ENCODE results near the gene ZC3H6.
"Not testable (repeated sequence)": the region's sequence is repeated elsewhere in the genome, so short reads cannot be mapped to it uniquely, and the experiment has no call there.

Gene ZC3H6

DNA sequence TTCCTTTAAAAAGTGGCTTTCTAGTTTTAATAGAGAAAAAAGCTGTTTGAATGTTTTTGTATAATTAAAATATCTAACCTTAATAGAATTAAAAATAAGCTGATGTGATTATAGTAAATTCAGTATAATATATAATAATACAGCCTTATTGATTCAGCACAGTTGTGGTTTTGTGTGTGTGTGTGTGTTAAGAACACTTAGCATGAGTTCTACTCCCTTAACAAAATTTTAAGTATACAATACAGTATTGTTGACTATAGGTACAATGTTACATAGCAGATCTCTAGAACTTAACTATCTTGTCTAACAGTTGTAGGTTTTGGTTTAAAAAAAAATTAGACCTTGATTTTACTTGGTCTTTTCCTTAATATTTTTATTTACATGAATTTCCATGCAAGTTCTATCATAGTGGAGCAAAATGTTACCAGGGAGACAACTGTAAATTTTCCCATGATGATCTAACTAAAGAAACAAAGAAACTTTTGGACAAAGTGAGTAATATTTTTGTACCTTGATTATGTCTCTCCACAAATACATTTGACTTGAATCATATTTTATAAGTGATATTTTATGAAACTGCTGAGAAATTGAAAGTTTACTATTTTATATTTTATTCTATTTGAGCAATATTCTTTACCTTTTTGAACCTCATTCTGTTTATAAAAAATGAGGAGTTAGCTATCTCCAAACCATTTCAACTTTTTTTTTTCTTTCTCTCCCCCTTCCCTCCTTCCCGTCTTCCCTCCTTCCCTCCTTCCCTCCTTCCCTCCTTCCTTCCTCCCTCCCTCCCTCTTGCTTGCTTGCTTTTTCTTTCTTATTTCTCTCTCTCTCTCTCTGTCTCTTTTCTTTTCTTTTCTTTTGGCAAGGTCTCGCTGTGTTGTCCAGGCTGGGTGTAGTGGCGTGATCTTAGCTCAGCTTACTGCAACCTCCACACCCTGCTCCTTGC, 46.3 kb downstream of the ZC3H6 start:
- DNase-seq (ENCODE audit: low spot score): no peak

- DNase-seq (ENCODE audit: low spot score): no peak
Measured at GRCh38 chr2:112322919-112323318, 47.5 kb downstream of the ZC3H6 start.

GRCh38 chr2:112332123-112332696, 56.8 kb downstream of the ZC3H6 start:
- no peak for DNase-seq (ENCODE audit: low spot score)

DNA sequence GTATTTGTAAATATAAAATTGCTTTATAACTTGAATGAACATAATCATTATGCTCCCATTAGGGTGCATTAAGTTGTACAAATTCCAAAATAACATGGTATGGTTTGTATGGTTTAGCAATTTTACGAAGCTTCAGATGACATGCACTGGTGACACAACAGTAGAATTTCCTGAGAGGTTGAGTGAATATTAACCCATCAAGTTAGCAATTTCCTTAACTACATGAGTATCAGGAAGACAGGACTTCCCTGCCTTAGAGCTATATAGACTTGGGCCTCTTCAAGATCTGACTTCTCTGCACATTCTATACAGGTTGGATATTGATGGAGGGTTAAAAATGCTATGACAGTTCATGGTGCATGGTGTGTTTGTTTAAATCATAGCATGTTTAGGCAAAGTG, 60.2 kb downstream of the ZC3H6 start:
- DNase-seq (ENCODE audit: low spot score): no peak

- no peak for DNase-seq (ENCODE audit: low spot score)
Measured at GRCh38 chr2:112339986-112340385, 64.6 kb downstream of the ZC3H6 start.

DNA sequence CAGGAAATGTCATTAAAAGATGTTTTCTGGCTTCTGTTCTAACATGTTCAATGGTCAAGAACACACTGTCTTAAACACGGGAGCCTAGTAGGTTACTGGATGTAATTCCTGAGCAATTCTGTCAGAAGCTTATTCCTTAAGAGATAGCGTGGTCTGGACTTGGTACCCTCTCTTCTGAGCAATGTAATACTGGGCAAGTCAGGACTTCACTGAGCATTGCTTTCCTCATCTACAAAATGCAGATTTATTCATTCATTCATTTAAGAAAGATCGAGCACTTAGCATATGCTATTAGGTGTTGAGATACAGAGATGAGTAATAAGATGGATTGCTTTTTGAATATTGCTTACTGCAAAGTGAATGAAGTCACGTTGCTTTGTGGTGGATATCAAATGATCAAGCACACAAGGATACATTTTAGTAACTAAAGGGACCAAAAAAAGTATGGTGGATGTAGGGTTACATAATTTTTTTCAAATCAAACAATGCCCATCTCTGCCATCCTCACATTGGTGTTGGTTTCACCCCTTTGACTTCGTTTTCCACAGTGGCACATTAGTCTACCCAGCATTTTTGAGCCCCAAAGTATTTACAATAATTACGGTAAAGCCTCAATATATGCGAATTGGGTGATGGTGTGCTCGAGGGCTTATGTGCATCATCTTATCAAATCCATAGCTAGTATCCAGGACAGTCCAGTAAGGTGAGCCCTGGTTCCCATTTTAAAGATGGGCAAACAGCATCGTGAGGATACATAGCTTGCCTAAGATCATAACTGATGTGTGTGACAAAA, 65.3 kb downstream of the ZC3H6 start:
- DNase-seq (ENCODE audit: low spot score): no peak

- no peak for DNase-seq (ENCODE audit: low spot score)
Measured at GRCh38 chr2:112342067-112342550, 66.7 kb downstream of the ZC3H6 start.

DNA sequence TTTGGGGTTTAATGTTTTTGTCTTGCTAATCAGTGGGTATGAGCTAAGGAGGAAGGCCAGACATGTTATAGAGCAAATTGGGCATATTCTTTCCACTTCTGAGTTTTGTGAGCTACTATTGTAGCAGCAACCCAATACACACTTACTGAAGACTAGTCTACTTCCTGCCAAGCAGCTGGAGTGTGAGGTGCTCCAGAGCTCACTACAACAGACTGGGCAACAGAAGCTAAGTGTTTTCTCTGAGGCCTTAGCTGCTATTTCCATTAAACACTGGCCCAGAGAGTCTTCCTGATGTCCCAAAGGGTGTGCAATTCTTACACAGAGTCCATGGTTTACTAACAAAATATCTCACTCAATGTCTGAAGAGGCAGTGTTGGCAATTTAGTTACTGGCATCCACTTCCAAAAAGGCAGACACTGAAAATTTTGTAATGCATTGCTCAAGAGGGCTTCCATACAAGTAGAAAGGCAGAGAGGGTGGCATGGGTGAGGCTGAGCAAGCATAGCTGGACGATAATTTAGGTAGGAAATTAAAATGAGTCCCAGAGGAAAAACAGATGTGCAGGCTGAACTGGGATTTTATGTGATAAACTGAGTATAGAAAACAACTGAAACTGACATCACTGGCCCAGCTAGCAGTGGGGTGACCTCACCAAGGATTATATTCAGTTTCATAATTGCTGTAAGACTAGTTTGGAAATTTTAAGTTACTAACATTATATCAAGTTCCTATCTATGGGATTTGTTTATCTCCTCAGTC, 68.6 kb downstream of the ZC3H6 start:
- peak; percentile 22 for DNase-seq (ENCODE audit: low spot score)

DNA sequence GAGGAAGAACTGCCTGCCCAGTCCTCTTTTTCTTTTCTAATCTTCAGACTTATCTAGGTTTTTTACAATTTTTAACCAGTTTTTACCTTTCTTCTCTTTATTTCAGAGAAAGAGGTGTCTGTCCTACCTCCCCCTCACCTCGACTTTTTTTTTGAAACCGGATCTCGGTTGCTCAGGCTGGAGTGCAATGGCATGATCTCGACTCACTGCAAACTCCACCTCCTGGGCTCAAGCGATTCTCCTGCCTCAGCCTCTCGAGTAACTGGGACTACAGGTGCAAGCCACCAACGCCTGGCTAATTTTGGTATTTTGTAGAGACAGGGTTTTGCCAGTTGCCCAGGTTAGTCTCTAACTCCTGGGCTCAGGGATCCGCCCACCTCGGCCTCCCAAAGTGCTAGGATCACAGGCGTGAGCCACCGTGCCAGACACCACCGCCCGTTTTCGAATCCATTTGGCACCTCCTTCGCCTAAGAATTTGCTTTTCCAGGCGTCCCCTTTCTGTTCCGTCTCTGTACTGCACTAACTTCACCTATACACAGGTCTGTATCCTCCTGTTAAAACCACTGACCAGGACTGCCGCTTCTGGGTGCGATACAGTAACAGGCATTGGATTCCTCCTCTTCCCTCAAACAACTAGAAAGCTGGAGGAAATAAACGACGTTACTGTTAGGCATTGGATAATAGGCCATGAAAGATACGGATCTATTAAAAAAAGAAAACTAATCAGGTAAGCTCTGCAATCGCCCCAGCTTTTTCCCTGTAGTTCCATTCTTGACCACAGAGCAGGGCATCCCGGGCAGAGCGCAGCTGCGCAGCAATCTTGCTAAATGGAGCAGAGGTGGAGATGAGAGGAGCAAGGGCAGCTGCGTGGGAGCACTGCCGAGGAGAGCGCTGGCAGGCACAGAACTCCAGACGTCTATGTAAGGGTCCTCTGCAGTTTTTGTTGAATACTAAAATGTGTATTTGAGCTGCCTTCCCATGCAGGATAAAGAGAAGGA, 69.9 kb downstream of the ZC3H6 start:
- no peak for DNase-seq (ENCODE audit: low spot score)

GRCh38 chr2:112352292-112352691, 76.9 kb downstream of the ZC3H6 start:
- not testable (repeated sequence) for DNase-seq (ENCODE audit: low spot score)

- not testable (repeated sequence) for DNase-seq (ENCODE audit: low spot score)
Measured at GRCh38 chr2:112352809-112353603, 77.6 kb downstream of the ZC3H6 start.

GRCh38 chr2:112354335-112354734, 78.9 kb downstream of the ZC3H6 start:
- DNase-seq (ENCODE audit: low spot score): not testable (repeated sequence)

DNA sequence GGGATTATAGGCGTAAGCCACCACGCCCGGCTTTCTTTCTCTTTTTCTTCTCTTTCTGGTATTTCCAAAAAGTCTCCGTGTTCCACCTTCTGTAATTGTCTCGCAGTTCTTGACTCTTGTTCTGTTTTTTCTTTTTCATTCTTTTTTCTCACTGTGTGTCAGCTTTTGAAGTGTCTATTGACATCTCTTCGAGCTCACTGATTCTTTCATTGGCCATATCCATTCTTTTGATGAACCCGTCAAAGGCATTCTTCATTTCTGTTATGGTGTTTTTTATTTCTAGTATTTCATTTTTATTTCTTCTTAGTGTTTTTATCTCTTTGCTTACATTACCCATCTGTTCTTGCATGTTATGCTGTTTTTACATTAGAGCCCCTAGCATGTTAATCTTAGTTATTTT, 84.7 kb downstream of the ZC3H6 start:
- not testable (repeated sequence) for DNase-seq (ENCODE audit: low spot score)
